ENCODE measurements around the gene PSEN2.

The PSEN2 gene

GRCh38 chr1:226865590-226865989 is 4.8 kb upstream of the PSEN2 start:
- no peaks in the 10 kb centered on the region for H3K36me3 ChIP-seq (ENCODE audit: insufficient read depth, low read length)
- no peaks in the 10 kb centered on the region for H3K9me3 ChIP-seq (replicated peaks; ENCODE audit: low read length)
- H3K4me2 ChIP-seq (ENCODE audit: low read length), result no peak overlapping the region
- no peak overlapping the region for H3K4me3 ChIP-seq (ENCODE audit: low read length)
- peaks cover 20% of the 10 kb centered on the region for H3K4me1 ChIP-seq (ENCODE audit: control insufficient read depth, insufficient read depth, low read length)
- no peak overlapping the region for H3K9ac ChIP-seq (ENCODE audit: low read depth, low read length)
- H3K27me3 ChIP-seq (ENCODE audit: control insufficient read depth, insufficient read depth, low read length), result no peaks in the 10 kb centered on the region

GRCh38 chr1:226867461-226868054 is 2.9 kb upstream of the PSEN2 start:
- Histone ChIP-seq H3K4me3 (ENCODE audit: low read length) (no peak overlapping the region), H3K4me1 (ENCODE audit: control insufficient read depth, insufficient read depth, low read length) (peaks cover 38% of the 10 kb centered on the region), H3K9me3 (replicated peaks; ENCODE audit: low read length) (no peaks in the 10 kb centered on the region), H3K27me3 (ENCODE audit: control insufficient read depth, insufficient read depth, low read length) (no peaks in the 10 kb centered on the region), H3K4me2 (ENCODE audit: low read length) (no peak overlapping the region), H3K36me3 (ENCODE audit: insufficient read depth, low read length) (no peaks in the 10 kb centered on the region), H3K9ac (ENCODE audit: low read depth, low read length) (no peak overlapping the region)

DNA sequence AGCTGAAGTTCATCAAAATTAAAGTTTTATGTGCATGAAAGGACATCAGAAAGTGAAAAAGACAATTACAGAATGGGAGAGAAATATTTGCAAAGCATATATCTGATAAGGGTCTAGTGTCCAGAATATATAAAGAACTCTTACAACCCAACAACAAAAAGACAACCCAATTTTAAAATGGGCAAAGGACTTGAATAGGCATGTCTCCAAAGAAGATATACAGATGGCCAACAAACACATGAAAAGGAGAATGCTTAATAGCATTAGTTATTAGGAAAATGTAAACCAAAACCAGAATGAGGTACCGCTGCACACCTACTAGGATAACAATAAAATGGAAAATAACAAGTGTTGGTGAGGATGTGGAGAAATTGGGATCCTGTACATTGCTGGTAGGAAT is 1.7 kb upstream of the PSEN2 start:
- no peak overlapping the region for H3K9ac ChIP-seq (ENCODE audit: low read depth, low read length)

DNA sequence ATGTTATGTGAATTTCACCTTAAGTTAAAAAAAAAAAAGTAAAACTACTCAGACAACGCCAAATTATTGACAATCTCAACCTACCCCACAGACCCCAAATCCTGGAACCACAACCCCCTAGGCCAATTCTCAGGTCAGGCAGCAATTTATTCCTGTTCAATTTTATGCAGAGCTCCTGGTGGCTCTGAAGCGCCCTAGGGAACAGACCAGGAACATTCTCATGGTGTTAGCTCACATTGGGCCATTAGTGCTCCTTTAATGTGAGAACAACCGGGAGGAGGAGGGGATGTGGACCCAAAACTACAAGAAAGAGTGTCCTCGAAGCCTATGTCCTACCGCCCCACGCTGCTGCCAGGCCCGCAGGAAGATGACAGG is 403 bp upstream of the PSEN2 start:
- Histone ChIP-seq H3K4me2 (ENCODE audit: low read length) (peak overlapping the region; percentile 95), H3K9me3 (replicated peaks; ENCODE audit: low read length) (no peaks in the 10 kb centered on the region), H3K4me1 (ENCODE audit: control insufficient read depth, insufficient read depth, low read length) (peaks cover 30% of the 10 kb centered on the region), H3K36me3 (ENCODE audit: insufficient read depth, low read length) (no peaks in the 10 kb centered on the region), H3K9ac (ENCODE audit: low read depth, low read length) (peak overlapping the region; percentile 82), H3K4me3 (ENCODE audit: low read length) (peak overlapping the region; percentile 82), H3K27me3 (ENCODE audit: control insufficient read depth, insufficient read depth, low read length) (no peaks in the 10 kb centered on the region)

More for the DNA sequence above, 1.7 kb upstream of the PSEN2 start:
- peaks cover 33% of the 10 kb centered on the region for H3K4me1 ChIP-seq (ENCODE audit: control insufficient read depth, insufficient read depth, low read length)
- no peak overlapping the region for H3K4me3 ChIP-seq (ENCODE audit: low read length)
- no peaks in the 10 kb centered on the region for H3K9me3 ChIP-seq (replicated peaks; ENCODE audit: low read length)
- H3K4me2 ChIP-seq (ENCODE audit: low read length), result no peak overlapping the region
- H3K36me3 ChIP-seq (ENCODE audit: insufficient read depth, low read length), result no peaks in the 10 kb centered on the region
- H3K27me3 ChIP-seq (ENCODE audit: control insufficient read depth, insufficient read depth, low read length), result no peaks in the 10 kb centered on the region

- H3K36me3 ChIP-seq (ENCODE audit: insufficient read depth, low read length), result no peaks in the 10 kb centered on the region
- H3K9ac ChIP-seq (ENCODE audit: low read depth, low read length), result peak overlapping the region; percentile 82
- peaks cover 25% of the 10 kb centered on the region for H3K4me1 ChIP-seq (ENCODE audit: control insufficient read depth, insufficient read depth, low read length)
- no peaks in the 10 kb centered on the region for H3K9me3 ChIP-seq (replicated peaks; ENCODE audit: low read length)
- peak overlapping the region; percentile 82 for H3K4me3 ChIP-seq (ENCODE audit: low read length)
- peak overlapping the region; percentile 95 for H3K4me2 ChIP-seq (ENCODE audit: low read length)
- no peaks in the 10 kb centered on the region for H3K27me3 ChIP-seq (ENCODE audit: control insufficient read depth, insufficient read depth, low read length)
These were observed 1.4 kb downstream of the PSEN2 start for GRCh38 chr1:226871636-226872327.

GRCh38 chr1:226872437-226872836 is 2.0 kb downstream of the PSEN2 start:
- Histone ChIP-seq H3K4me2 (ENCODE audit: low read length) (peak overlapping the region; percentile 95), H3K27me3 (ENCODE audit: control insufficient read depth, insufficient read depth, low read length) (no peaks in the 10 kb centered on the region), H3K9me3 (replicated peaks; ENCODE audit: low read length) (no peaks in the 10 kb centered on the region), H3K9ac (ENCODE audit: low read depth, low read length) (no peak overlapping the region), H3K36me3 (ENCODE audit: insufficient read depth, low read length) (no peaks in the 10 kb centered on the region), H3K4me1 (ENCODE audit: control insufficient read depth, insufficient read depth, low read length) (peaks cover 25% of the 10 kb centered on the region), H3K4me3 (ENCODE audit: low read length) (no peak overlapping the region)

DNA sequence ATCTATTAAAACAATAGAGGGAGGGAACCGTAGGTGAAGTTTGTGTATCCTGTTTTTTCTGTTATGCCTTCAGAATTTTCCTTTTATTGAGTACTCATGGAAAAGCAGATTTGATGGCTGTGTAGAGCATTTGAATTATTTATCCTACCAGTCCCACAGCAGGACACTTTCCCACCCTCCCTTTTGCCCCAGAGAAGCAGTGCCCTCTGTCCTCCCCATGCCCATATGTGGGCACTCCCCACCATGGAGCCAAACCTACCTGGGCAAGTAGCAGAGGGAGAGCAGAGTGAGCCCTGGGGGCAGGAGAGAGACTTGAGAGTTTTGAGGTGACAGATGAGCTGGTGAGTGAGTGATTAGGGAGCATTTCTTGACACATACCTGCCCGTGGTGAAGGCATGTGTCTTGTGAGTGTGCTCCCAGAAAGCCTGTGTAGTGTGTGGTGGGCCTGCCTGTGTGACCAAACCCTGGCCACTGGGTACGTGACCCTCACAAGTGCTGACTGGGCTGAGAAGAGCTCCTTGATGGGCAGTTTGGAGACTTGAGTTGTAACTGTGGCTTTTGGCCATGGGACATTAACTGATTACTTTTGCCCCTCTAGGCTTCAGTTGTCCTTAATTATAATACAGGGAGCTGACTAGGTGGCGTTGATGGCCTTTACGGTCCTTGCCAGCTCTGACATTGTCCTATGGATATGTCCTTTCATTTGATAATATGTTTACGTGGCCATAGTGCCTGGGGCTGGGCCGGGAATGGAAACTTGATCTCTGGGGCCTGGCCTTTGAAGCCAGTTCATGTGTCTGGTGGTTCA is 3.6 kb downstream of the PSEN2 start:
- Histone ChIP-seq H3K9ac (ENCODE audit: low read depth, low read length) (no peak overlapping the region), H3K9me3 (replicated peaks; ENCODE audit: low read length) (no peaks in the 10 kb centered on the region), H3K36me3 (ENCODE audit: insufficient read depth, low read length) (no peaks in the 10 kb centered on the region), H3K4me3 (ENCODE audit: low read length) (no peak overlapping the region), H3K4me2 (ENCODE audit: low read length) (no peak overlapping the region), H3K27me3 (ENCODE audit: control insufficient read depth, insufficient read depth, low read length) (no peaks in the 10 kb centered on the region), H3K4me1 (ENCODE audit: control insufficient read depth, insufficient read depth, low read length) (peaks cover 25% of the 10 kb centered on the region)

GRCh38 chr1:226874579-226875425 is 4.4 kb downstream of the PSEN2 start:
- peaks cover 25% of the 10 kb centered on the region for H3K4me1 ChIP-seq (ENCODE audit: control insufficient read depth, insufficient read depth, low read length)
- H3K9ac ChIP-seq (ENCODE audit: low read depth, low read length), result no peak overlapping the region
- H3K27me3 ChIP-seq (ENCODE audit: control insufficient read depth, insufficient read depth, low read length), result no peaks in the 10 kb centered on the region
- no peaks in the 10 kb centered on the region for H3K36me3 ChIP-seq (ENCODE audit: insufficient read depth, low read length)
- H3K4me2 ChIP-seq (ENCODE audit: low read length), result no peak overlapping the region
- H3K4me3 ChIP-seq (ENCODE audit: low read length), result no peak overlapping the region
- no peaks in the 10 kb centered on the region for H3K9me3 ChIP-seq (replicated peaks; ENCODE audit: low read length)

DNA sequence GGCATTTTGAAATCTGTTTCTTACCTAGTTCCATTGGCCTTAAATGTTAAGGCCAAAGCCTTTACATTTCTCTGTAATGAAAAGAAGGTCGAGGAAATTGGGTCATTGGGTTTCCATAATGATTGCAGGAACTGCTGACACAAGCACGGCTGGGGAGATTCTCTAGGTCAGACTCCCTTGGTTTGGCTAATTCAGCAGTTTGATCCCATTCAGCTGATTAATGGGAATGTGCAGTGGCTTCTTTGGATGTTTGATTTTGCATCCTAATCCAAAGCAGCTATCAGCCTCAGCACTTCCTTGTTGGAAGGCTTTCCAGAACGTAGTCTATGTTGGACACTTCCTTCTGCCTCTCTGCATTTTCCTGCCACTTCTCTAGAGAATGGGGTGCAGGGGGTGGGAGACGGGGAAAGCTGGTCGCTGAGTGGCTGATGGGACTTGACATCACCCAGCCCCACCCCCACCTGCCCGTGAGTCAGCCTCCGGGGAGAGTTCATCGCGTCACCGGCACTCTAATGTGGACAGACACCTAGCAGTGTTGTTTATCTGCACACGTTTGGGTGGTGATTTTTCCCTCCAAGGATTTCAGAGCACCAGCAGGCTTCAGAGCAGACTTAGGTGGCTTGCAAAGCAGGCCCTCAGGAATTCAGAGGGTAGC is 5.4 kb downstream of the PSEN2 start:
- Histone ChIP-seq H3K27me3 (ENCODE audit: control insufficient read depth, insufficient read depth, low read length) (no peaks in the 10 kb centered on the region), H3K4me3 (ENCODE audit: low read length) (no peak overlapping the region), H3K9me3 (replicated peaks; ENCODE audit: low read length) (no peaks in the 10 kb centered on the region), H3K4me1 (ENCODE audit: control insufficient read depth, insufficient read depth, low read length) (peaks cover 19% of the 10 kb centered on the region), H3K4me2 (ENCODE audit: low read length) (no peak overlapping the region), H3K9ac (ENCODE audit: low read depth, low read length) (no peak overlapping the region), H3K36me3 (ENCODE audit: insufficient read depth, low read length) (no peaks in the 10 kb centered on the region)

DNA sequence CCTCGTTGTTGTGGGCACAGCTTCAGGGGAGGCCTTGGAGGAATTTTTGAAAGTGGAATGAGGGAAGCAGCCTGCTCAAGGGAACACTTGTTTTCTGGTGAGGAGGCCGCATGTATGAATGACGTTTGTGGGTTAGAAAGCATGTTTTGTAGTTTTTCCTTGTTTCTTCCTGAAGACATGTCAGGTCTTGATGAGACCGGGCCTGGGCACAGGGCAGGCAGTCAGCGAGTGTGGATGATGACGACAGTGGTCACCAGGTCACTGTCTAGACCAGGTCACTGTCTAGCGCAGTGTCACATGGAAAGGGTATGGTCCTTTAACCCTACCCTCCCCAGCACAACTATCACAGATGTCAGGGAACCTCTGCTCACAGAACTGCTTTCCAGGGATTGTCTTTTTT is 7.3 kb downstream of the PSEN2 start:
- Histone ChIP-seq H3K4me1 (ENCODE audit: control insufficient read depth, insufficient read depth, low read length) (peaks cover 5% of the 10 kb centered on the region), H3K9ac (ENCODE audit: low read depth, low read length) (no peak overlapping the region), H3K9me3 (replicated peaks; ENCODE audit: low read length) (no peaks in the 10 kb centered on the region), H3K27me3 (ENCODE audit: control insufficient read depth, insufficient read depth, low read length) (no peaks in the 10 kb centered on the region), H3K4me2 (ENCODE audit: low read length) (no peak overlapping the region), H3K36me3 (ENCODE audit: insufficient read depth, low read length) (no peaks in the 10 kb centered on the region), H3K4me3 (ENCODE audit: low read length) (no peak overlapping the region)

All from skeletal muscle satellite cell (primary cell).